ENCODE data around the gene MADD.
A peak's percentile ranks its signal among the peaks of the same experiment; 100 is the strongest.

Gene MADD

GRCh38 chr11:47280860-47281259, 10.9 kb downstream of the MADD start:
- H3K27me3 Mint-ChIP-seq (ENCODE audit: low read depth): no peaks in the 10 kb centered on the region
- H3K27ac Mint-ChIP-seq: no peak overlapping the region
- no peaks in the 10 kb centered on the region for H3K9me3 Mint-ChIP-seq
- no peak overlapping the region for H3K4me3 Mint-ChIP-seq
- peaks cover 72% of the 10 kb centered on the region for H3K36me3 Mint-ChIP-seq (ENCODE audit: low read depth)
- TF ChIP-seq CTCF (IDR thresholded peaks at IDR 0.05; ENCODE audit: unreplicated experiment in 3 of 3): no peak
- peaks cover 5% of the 10 kb centered on the region for H3K4me1 Mint-ChIP-seq

GRCh38 chr11:47282462-47282861, 12.5 kb downstream of the MADD start:
- Mint-ChIP-seq H3K4me1 (no peaks in the 10 kb centered on the region), H3K36me3 (ENCODE audit: low read depth) (peaks cover 72% of the 10 kb centered on the region), H3K27me3 (ENCODE audit: low read depth) (no peaks in the 10 kb centered on the region)

GRCh38 chr11:47284151-47284550, 14.2 kb downstream of the MADD start:
- no peaks in the 10 kb centered on the region for H3K27me3 Mint-ChIP-seq (ENCODE audit: low read depth)
- no peak overlapping the region for H3K27ac Mint-ChIP-seq
- TF ChIP-seq CTCF (IDR thresholded peaks at IDR 0.05; ENCODE audit: unreplicated experiment in 3 of 3): no peak
- H3K4me1 Mint-ChIP-seq: no peaks in the 10 kb centered on the region
- peaks cover 78% of the 10 kb centered on the region for H3K36me3 Mint-ChIP-seq (ENCODE audit: low read depth)
- no peaks in the 10 kb centered on the region for H3K9me3 Mint-ChIP-seq
- H3K4me3 Mint-ChIP-seq: no peak overlapping the region

More at GRCh38 chr11:47282462-47282861, 12.5 kb downstream of the MADD start:
- H3K4me3 Mint-ChIP-seq: no peak overlapping the region
- H3K27ac Mint-ChIP-seq: peak overlapping the region in 1 of 3 experiments; percentile 27
- no peaks in the 10 kb centered on the region for H3K9me3 Mint-ChIP-seq
- no peak for TF ChIP-seq CTCF (IDR thresholded peaks at IDR 0.05; ENCODE audit: unreplicated experiment in 3 of 3)

GRCh38 chr11:47285969-47286770, 16.2 kb downstream of the MADD start:
- no peak overlapping the region for H3K27ac Mint-ChIP-seq
- H3K4me3 Mint-ChIP-seq: no peak overlapping the region
- no peaks in the 10 kb centered on the region for H3K27me3 Mint-ChIP-seq (ENCODE audit: low read depth)
- peaks cover 82% of the 10 kb centered on the region for H3K36me3 Mint-ChIP-seq (ENCODE audit: low read depth)
- no peak for TF ChIP-seq CTCF (IDR thresholded peaks at IDR 0.05; ENCODE audit: unreplicated experiment in 3 of 3)
- H3K9me3 Mint-ChIP-seq: no peaks in the 10 kb centered on the region
- no peaks in the 10 kb centered on the region for H3K4me1 Mint-ChIP-seq

- Mint-ChIP-seq H3K27ac (no peak overlapping the region), H3K9me3 (no peaks in the 10 kb centered on the region), H3K36me3 (ENCODE audit: low read depth) (peaks cover 86% of the 10 kb centered on the region), H3K4me3 (no peak overlapping the region), H3K4me1 (no peaks in the 10 kb centered on the region), H3K27me3 (ENCODE audit: low read depth) (no peaks in the 10 kb centered on the region)
- TF ChIP-seq CTCF (IDR thresholded peaks at IDR 0.05; ENCODE audit: unreplicated experiment in 3 of 3): no peak
Measured at GRCh38 chr11:47288066-47288465, 18.1 kb downstream of the MADD start.

GRCh38 chr11:47289856-47290255, 19.9 kb downstream of the MADD start:
- H3K27me3 Mint-ChIP-seq (ENCODE audit: low read depth): no peaks in the 10 kb centered on the region
- H3K9me3 Mint-ChIP-seq: no peaks in the 10 kb centered on the region
- H3K27ac Mint-ChIP-seq: no peak overlapping the region
- H3K4me3 Mint-ChIP-seq: no peak overlapping the region
- no peaks in the 10 kb centered on the region for H3K4me1 Mint-ChIP-seq
- H3K36me3 Mint-ChIP-seq (ENCODE audit: low read depth): peaks cover 86% of the 10 kb centered on the region
- TF ChIP-seq CTCF (IDR thresholded peaks at IDR 0.05; ENCODE audit: unreplicated experiment in 3 of 3): no peak
